HG02840 (cell line): ENCODE measurements around the gene ZNF317.

Experiments
- ATAC-seq: cut with Tn5 transposase; IDR thresholded peaks from one replicate; pipeline ENCODE4 v1.9.1; 2021; ENCODE audit warnings: mild to moderate bottlenecking, moderate library complexity, moderate number of reproducible peaks; ENCODE audit not compliant: unreplicated experiment, low FRiP score

Gene ZNF317

GRCh38 chr19:9140159-9140874 lies at the start of gene ZNF317:
ZNF317 (plus strand) TSS chr19:9140397; CDS start chr19:9156017, 15,620 bp downstream.
- ATAC-seq, result peak; percentile 82

- ATAC-seq, result no peak
Measured at GRCh38 chr19:9107375-9107774, 32.8 kb upstream of the ZNF317 start, which contains the start of gene OR7G2. OR7G2 (minus strand) TSS chr19:9107475; CDS start chr19:9103243, 4,232 bp downstream.

GRCh38 chr19:9109959-9110358 lies 30.2 kb upstream of the ZNF317 start:
- no peak for ATAC-seq

GRCh38 chr19:9115307-9115813 lies 24.8 kb upstream of the ZNF317 start, which contains the start of gene OR7G1:
OR7G1 (minus strand) TSS chr19:9115763; CDS start chr19:9115763, 0 bp downstream.
- ATAC-seq, result no peak

- no peak for ATAC-seq
Measured at GRCh38 chr19:9116547-9116946, 23.6 kb upstream of the ZNF317 start.

- ATAC-seq, result no peak
Measured at GRCh38 chr19:9126900-9127405, 13.2 kb upstream of the ZNF317 start, which contains the start of gene OR7G3. OR7G3 (minus strand) TSS chr19:9126950; CDS start chr19:9126950, 0 bp downstream.

- ATAC-seq, result no peak
Measured at GRCh38 chr19:9128171-9128570, 12.0 kb upstream of the ZNF317 start.

GRCh38 chr19:9130965-9131364 lies 9.2 kb upstream of the ZNF317 start:
- no peak for ATAC-seq

- ATAC-seq, result no peak
Measured at GRCh38 chr19:9132422-9132821, 7.8 kb upstream of the ZNF317 start.

GRCh38 chr19:9139609-9140158 lies 513 bp upstream of the ZNF317 start:
- peak; percentile 8 for ATAC-seq

GRCh38 chr19:9144920-9145319 lies 4.7 kb downstream of the ZNF317 start:
- no peak for ATAC-seq

GRCh38 chr19:9146882-9147281 lies 6.7 kb downstream of the ZNF317 start:
- no peak for ATAC-seq

GRCh38 chr19:9148697-9149096 lies 8.5 kb downstream of the ZNF317 start:
- ATAC-seq, result no peak

GRCh38 chr19:9149997-9150396 lies 9.8 kb downstream of the ZNF317 start:
- ATAC-seq, result no peak

GRCh38 chr19:9150650-9151049 lies 10.5 kb downstream of the ZNF317 start:
- ATAC-seq, result no peak

GRCh38 chr19:9151367-9151766 lies 11.2 kb downstream of the ZNF317 start:
- ATAC-seq, result no peak

GRCh38 chr19:9155591-9155990 lies 15.4 kb downstream of the ZNF317 start:
- ATAC-seq, result no peak

- ATAC-seq, result no peak
Measured at GRCh38 chr19:9156304-9156703, 16.1 kb downstream of the ZNF317 start.

GRCh38 chr19:9159891-9160290 lies 19.7 kb downstream of the ZNF317 start:
- no peak for ATAC-seq

- ATAC-seq, result no peak
Measured at GRCh38 chr19:9161427-9161826, 21.2 kb downstream of the ZNF317 start.

- no peak for ATAC-seq
Measured at GRCh38 chr19:9165261-9165660, 25.1 kb downstream of the ZNF317 start.
